GM19455 (cell line): ENCODE measurements around the gene RDX.
A peak's percentile ranks its signal among the peaks of the same experiment; 100 is the strongest.
"Not testable (repeated sequence)": the region's sequence is repeated elsewhere in the genome, so short reads cannot be mapped to it uniquely, and the experiment has no call there.

Experiments
- ATAC-seq: cut with Tn5 transposase; IDR thresholded peaks from one replicate; pipeline ENCODE4 v1.9.1; 2021; ENCODE audit not compliant: unreplicated experiment

RDX gene

DNA sequence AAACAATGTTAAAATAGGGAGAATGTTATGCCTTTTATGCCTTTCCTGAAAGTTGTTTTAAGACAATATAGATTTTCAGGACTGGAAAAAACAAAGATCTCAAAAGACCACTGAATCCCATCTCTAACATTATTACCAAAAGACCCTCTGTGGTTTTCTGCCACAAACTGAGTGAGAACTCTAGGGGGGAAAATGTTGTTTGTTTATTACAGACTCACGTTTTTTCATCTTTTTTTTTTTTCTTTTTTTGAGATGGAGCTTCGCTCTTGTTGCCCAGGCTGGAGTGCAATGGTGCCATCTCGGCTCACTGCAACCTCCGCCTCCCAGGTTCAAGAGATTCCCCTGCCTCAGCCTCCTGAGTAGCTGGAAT is 9.6 kb upstream of the RDX start:
- ATAC-seq: not testable (repeated sequence)

GRCh38 chr11:110305169-110306018 is 9.0 kb upstream of the RDX start:
- no peak for ATAC-seq

- ATAC-seq: no peak
Measured at GRCh38 chr11:110303414-110303826, 7.0 kb upstream of the RDX start.

DNA sequence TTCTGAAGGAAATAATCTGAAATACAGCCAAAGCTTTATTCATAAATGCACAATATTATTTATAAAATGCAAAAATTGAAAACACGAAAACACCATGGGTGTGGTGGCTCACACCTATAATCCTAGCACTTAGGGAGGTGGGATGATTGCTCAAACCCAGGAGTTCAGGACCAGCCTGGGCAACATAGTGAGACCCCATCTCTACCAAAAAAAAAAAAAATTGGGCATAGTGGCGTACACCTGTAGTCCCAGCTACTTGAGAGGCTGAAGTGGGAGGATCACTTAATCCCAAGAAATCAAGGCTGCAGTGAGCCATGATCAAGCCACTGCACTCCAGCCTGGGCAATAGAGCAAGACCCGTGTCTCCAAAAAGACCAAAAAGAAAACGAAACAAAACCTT is 5.2 kb upstream of the RDX start:
- ATAC-seq: no peak

- ATAC-seq: no peak
Measured at GRCh38 chr11:110301032-110301431, 4.6 kb upstream of the RDX start.

- ATAC-seq: no peak
Measured at GRCh38 chr11:110299006-110299785, 2.8 kb upstream of the RDX start.

DNA sequence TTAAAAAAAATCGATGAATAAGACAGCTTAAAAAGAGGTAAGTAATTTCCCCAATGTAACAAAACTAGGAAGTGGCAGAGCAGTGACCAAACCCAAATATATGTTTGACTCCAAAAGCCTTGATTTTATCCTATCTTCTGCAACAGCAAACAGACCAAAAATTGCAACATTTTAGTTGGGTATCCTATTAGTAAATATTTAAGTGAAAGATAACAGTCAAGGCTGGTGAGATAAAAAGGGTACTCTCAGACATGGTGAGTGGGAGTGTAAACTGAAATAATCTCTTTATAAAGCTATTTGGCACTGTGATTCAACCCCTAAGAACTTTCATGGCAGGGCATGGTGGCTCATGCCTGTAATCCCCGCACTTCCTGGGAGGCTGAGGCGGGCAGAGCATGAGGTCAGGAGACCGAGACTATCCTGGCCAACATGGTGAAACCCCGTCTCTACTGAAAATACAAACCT is 1.9 kb upstream of the RDX start:
- no peak for ATAC-seq

- ATAC-seq: no peak
Measured at GRCh38 chr11:110297726-110298300, 1.4 kb upstream of the RDX start.

GRCh38 chr11:110297076-110297725 is 787 bp upstream of the RDX start:
- ATAC-seq: no peak

DNA sequence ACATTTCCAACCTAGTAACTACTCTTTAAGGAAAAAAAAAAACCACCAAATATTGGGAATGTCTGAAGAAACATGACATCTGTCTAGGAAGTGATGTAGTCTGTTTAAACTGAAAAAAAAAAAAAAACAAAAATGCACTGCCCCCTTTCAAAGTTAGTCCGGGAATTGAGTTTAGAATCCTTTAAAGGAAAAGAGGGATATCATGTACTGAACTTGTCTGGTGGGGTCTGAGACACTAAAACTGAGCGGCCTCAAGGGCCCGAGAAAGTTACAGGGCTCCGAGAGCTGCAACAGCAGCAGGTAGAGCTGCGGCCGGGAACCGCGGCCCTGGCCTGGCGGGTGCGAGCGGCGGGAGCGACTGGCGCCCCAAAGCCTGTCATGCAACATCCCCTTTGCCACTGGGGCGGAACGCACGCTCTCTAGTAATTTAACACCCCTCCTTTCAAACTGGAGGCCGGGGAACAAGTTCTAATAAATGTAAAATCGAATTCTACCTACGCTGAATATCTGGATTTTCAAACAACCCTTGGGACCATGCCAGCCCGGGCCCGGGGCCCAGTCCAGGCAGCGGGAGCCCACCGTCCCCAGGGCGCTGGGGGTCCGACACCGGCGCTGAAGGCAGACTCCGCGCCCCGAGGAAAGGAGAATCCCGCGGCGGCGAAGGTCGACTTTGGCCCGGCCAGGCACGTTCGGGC is 736 bp downstream of the RDX start:
- ATAC-seq: peak; percentile 67

DNA sequence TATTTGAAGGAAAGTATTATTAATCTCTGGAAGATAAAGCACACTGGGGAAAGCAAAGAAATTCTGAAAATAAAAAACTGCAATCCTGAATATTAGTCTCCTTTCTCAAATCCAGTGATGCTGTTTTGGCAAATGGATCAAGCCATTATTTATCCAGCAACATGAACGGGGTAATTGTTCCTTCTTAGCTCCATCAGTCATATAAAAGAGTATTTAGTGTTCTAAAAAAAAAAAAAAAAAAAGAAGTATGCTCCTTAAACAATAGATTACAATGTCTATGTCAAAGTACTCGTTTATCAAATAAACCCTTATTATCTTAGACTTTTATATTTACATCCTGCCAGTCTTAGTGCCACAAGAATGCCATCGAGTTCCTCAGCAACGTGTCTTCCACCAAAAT is 1.3 kb downstream of the RDX start:
- ATAC-seq: no peak

- ATAC-seq: no peak
Measured at GRCh38 chr11:110294509-110294908, 1.9 kb downstream of the RDX start.

DNA sequence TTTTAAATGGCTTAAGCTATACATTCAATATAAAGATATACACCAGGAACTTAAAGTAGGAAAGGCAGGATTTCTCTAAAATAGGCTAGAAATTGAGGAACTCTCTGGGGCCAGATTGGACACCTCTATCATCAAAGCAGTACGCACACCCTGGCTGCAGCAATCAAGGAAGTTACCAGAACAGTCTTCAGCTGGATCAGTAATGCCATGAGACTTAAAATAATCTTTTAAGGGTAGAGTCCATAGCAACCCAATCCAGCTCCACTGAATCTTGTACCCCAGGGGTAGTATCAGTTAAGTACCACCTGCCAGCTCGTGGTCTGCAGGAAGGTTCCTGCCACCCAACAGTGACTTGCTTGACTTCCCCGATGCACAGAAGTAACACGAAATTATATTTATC is 3.0 kb downstream of the RDX start:
- no peak for ATAC-seq

DNA sequence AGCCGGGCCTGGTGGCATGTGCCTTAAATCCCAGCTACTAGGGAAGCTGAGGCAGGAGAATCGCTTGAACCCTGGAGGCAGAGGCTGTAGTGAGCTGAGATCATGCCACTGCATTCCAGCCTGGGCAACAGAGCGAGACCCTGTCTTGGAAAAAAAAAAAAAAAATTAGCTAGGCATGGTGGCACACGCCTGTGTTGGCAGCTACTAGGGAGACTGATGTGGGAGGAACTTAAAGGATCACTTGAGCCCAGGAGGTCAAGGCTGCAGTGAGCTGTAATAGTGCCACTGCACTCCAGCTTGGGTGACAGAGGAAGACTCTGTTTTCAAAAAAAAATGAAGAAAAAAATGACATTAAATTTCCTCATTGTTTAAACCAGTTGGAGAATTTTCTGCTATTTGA is 4.3 kb downstream of the RDX start:
- not testable (repeated sequence) for ATAC-seq

- ATAC-seq: no peak
Measured at GRCh38 chr11:110290591-110291334, 5.7 kb downstream of the RDX start.

DNA sequence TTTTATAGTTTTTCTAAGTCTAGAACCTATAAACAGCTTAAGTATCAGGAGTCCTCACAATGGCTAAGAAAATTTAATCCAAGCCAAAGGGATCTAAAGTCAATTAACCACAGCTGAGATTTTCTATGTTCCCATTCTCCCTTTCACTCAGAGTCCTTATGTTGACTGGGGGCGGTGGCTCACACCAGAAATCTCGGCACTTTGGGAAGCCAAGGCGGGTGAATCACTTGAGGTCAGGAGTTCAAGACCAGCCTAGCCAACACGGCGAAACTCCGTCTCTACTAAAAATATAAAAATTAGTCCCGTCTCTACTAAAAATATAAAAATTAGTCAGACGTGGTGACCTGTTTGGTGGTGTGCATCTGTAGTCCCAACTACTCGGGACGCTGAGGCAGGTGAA is 6.9 kb downstream of the RDX start:
- ATAC-seq: no peak

DNA sequence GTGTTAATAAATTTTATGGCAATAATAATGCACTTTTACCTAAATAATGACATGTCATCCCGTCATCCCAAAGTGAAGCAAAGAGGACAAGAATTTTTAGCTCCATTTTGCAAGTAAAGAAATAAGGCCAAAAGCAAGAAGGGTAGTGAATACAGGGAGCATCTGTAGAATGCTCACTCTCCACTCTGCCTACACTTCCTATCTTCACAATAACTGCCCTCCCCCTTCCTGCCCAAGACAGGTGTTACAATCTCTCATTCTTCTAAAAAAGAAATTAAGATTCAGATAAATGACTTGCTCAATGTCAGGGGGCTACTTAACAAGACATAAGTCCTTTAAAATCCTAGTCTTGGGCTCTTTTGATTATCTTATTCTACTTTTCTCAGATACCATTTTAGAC is 8.9 kb downstream of the RDX start:
- no peak for ATAC-seq

DNA sequence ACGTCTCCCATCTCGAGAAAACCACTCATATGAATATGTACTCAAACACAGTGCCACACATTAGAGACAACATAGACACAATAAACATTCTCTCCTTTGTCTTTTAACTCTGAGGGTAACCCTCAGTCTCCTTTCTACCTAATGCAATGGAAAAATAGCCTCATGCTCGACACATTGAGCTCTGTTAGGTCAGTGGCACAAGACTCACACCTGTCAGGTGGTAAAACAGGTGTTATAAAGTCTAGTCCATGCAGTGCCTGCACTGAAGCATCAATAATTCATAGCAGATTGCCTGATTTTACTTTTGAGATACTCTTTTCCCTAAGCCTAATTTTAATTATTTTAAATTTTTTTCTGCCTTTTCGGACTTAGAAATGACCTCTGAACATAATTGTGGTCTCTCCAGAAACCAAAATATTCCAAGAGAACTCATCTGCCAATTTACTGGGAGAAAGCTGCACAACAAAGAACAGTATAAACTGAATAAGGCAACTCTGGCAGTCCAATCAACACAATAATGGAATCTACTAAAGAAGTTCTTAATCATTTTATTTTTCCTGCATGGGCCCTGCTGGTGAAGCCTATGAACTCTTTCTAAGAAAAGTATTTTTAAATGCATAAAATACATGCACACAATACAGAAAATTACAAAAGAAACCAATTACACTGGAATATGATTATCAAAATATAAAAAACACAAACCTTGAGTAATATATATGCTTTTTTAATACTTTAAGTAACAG is 9.9 kb downstream of the RDX start:
- no peak for ATAC-seq

DNA sequence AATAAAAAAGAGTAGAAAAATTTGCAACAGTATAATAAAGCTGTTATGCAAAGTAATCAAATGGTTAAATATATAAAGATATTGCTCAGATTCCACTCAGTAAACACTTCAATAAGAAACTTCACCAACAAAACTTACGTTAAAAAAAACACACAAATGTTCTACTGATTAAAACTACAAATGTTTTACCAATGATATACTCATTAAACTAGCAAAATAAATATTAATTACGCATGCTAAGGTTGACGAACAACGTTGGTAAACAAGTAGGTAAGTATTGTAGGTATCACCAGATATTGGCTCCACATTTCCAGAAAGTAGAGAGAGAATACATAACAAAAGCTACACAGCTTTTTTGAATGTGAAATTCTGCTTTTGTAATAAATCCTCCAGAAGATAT is 12.6 kb downstream of the RDX start:
- ATAC-seq: no peak
